IMR-90 (cell line): ENCODE measurements around the gene ARFGAP3. TPM values are rescaled to one million over a fixed set of nuclear protein-coding genes. Genes with fewer than 3 reads are reported as not detected.

Experiments
- ATAC-seq: fragments of 200-7000 bp; cut with Tn5 transposase; 2 replicates; pipeline ENCODE4 v1.9.1; 2020; ENCODE audit warnings: low read depth, mild to moderate bottlenecking, moderate library complexity
- BruUV-seq: library from RNA; stranded (reverse); fragments of 400-500 nt; replicated peaks from 2 replicates; lab custom pipeline; 2021; lab: Mats Ljungman, UMichigan
- CTCF ChIA-PET: fragments of 300-600 bp; formaldehyde crosslinking; extraction: SDS; loops from one replicate; lab custom pipeline; 2021; ENCODE audit warnings: antibody characterized with exemption; lab: Yijun Ruan, JAX
- POLR2A ChIA-PET: fragments of 300-600 bp; sonication (Branson Sonifier 250); formaldehyde crosslinking; loops from one replicate; lab custom pipeline; 2022; ENCODE audit warnings: antibody characterized with exemption; ENCODE audit not compliant: unreplicated experiment; lab: Charles Lee
- DNase-seq: peaks from one replicate; pipeline ENCODE4 v3.0.0; 2013
- H2AFZ ChIP-seq: replicated peaks from 2 replicates; pipeline ENCODE3; 2013; ENCODE audit warnings: low read length, mild to moderate bottlenecking; ENCODE audit not compliant: poor library complexity
- H2AK5ac ChIP-seq: 2 replicates; pipeline ENCODE4 v1.6.1; 2013; ENCODE audit warnings: low read depth, low read length, inconsistent platforms
- H2AK9ac ChIP-seq: replicated peaks from 2 replicates; pipeline ENCODE3; 2013; ENCODE audit warnings: mild to moderate bottlenecking, low read depth, low read length, moderate library complexity; ENCODE audit not compliant: poor library complexity
- H2BK120ac ChIP-seq: 2 replicates; pipeline ENCODE4 v1.6.1; 2013; ENCODE audit warnings: low read depth, low read length, inconsistent platforms
- H2BK15ac ChIP-seq: 3 replicates; pipeline ENCODE4 v1.6.1; 2013; ENCODE audit warnings: low read depth, low read length, inconsistent platforms
- H2BK20ac ChIP-seq: 2 replicates; pipeline ENCODE4 v1.6.1; 2013; ENCODE audit warnings: low read depth, mild to moderate bottlenecking, inconsistent platforms, low read length, moderate library complexity
- H2BK5ac ChIP-seq: 2 replicates; pipeline ENCODE4 v1.6.1; 2013; ENCODE audit warnings: mild to moderate bottlenecking, low read depth, low read length, inconsistent platforms; ENCODE audit not compliant: poor library complexity, severe bottlenecking
- H3K14ac ChIP-seq: replicated peaks from 2 replicates; pipeline ENCODE4 v1.6.1; 2013; ENCODE audit warnings: low read depth, low read length, inconsistent platforms
- H3K18ac ChIP-seq: 2 replicates; pipeline ENCODE4 v1.6.1; 2013; ENCODE audit warnings: low read depth, low read length, control low read depth
- H3K23ac ChIP-seq: 2 replicates; pipeline ENCODE4 v1.6.1; 2013; ENCODE audit warnings: low read depth, low read length, inconsistent platforms
- H3K27ac ChIP-seq: 2 replicates; pipeline ENCODE4 v1.5.1; 2013; ENCODE audit warnings: mild to moderate bottlenecking, control low read depth, low read length; ENCODE audit not compliant: insufficient read depth
- H3K27me3 ChIP-seq: 2 replicates; pipeline ENCODE4 v1.6.1; 2013; ENCODE audit warnings: low read length; ENCODE audit not compliant: control insufficient read depth, insufficient read depth
- H3K36me3 ChIP-seq: 2 replicates; pipeline ENCODE4 v1.6.1; 2013; ENCODE audit warnings: low read length, mixed read lengths; ENCODE audit not compliant: control insufficient read depth, insufficient read depth
- H3K4ac ChIP-seq: 2 replicates; pipeline ENCODE4 v1.6.1; 2013; ENCODE audit warnings: low read depth, low read length, inconsistent platforms
- H3K4me1 ChIP-seq: 2 replicates; pipeline ENCODE4 v1.6.1; 2013; ENCODE audit warnings: low read length, mixed read lengths; ENCODE audit not compliant: control insufficient read depth, insufficient read depth
- H3K4me2 ChIP-seq: 2 replicates; pipeline ENCODE4 v1.6.1; 2013; ENCODE audit warnings: low read depth, mild to moderate bottlenecking, control low read depth, low read length, moderate library complexity
- H3K4me3 ChIP-seq: 2 replicates; pipeline ENCODE4 v1.5.1; 2013; ENCODE audit warnings: low read depth, mild to moderate bottlenecking, control low read depth, low read length, moderate library complexity; ENCODE audit not compliant: insufficient read depth
- H3K56ac ChIP-seq: 2 replicates; pipeline ENCODE4 v1.6.1; 2013; ENCODE audit warnings: low read length, inconsistent platforms; ENCODE audit not compliant: insufficient read depth; ENCODE audit errors: extremely low read depth
- H3K79me1 ChIP-seq, 2 experiments: 2 replicates each; pipeline ENCODE4 v1.6.1; 2013; ENCODE audit warnings: low read length in 2 of 2, inconsistent platforms in 1 of 2, low read depth in 1 of 2
- H3K9ac ChIP-seq: 2 replicates; pipeline ENCODE4 v1.6.1; 2013; ENCODE audit warnings: low read depth, low read length, control low read depth
- H3K9me1 ChIP-seq: 2 replicates; pipeline ENCODE4 v1.6.1; 2013; ENCODE audit warnings: low read length, inconsistent platforms; ENCODE audit not compliant: insufficient read depth
- H3K9me3 ChIP-seq: 2 replicates; pipeline ENCODE4 v1.6.1; 2013; ENCODE audit warnings: low read length; ENCODE audit not compliant: control insufficient read depth, insufficient read depth
- H4K20me1 ChIP-seq: 2 replicates; pipeline ENCODE4 v1.6.1; 2013; ENCODE audit warnings: low read length, inconsistent platforms; ENCODE audit not compliant: insufficient read depth
- H4K5ac ChIP-seq: 2 replicates; pipeline ENCODE4 v1.6.1; 2013; ENCODE audit warnings: mild to moderate bottlenecking, low read depth, low read length, control low read depth
- H4K8ac ChIP-seq, 2 experiments: 2 replicates each; pipeline ENCODE4 v1.6.1; 2013; ENCODE audit warnings: low read depth in 2 of 2, low read length in 2 of 2, control low read depth in 1 of 2, inconsistent platforms in 1 of 2
- H4K91ac ChIP-seq: 2 replicates; pipeline ENCODE4 v1.6.1; 2013; ENCODE audit warnings: low read depth, low read length, inconsistent platforms; ENCODE audit not compliant: insufficient read depth
- CEBPB ChIP-seq: IDR thresholded peaks from 2 replicates; pipeline ENCODE4 v1.6.1; 2012; ENCODE audit warnings: low read depth, low read length, improper control_type of control experiment
- FOS ChIP-seq: fragments of 150-350 bp; IDR thresholded peaks from 2 replicates; pipeline ENCODE4 v1.6.1; 2016; ENCODE audit warnings: low read depth, low read length
- MAFK ChIP-seq: IDR thresholded peaks from 2 replicates; pipeline ENCODE4 v1.6.1; 2012; ENCODE audit warnings: low read depth, low read length, improper control_type of control experiment
- MAZ ChIP-seq: IDR thresholded peaks from 2 replicates; pipeline ENCODE4 v1.6.1; 2012; ENCODE audit warnings: low read depth, mild to moderate bottlenecking, low read length, improper control_type of control experiment, moderate library complexity, borderline replicate concordance
- RAD21 ChIP-seq: IDR thresholded peaks from 2 replicates; pipeline ENCODE4 v1.6.1; 2012; ENCODE audit warnings: low read length, improper control_type of control experiment
- RCOR1 ChIP-seq: IDR thresholded peaks from 2 replicates; pipeline ENCODE4 v1.6.1; 2012; ENCODE audit warnings: mild to moderate bottlenecking, low read length, improper control_type of control experiment; ENCODE audit not compliant: insufficient replicate concordance
- USF2 ChIP-seq: fragments of 150-350 bp; IDR thresholded peaks from 2 replicates; pipeline ENCODE4 v1.6.1; 2017; ENCODE audit warnings: mild to moderate bottlenecking, antibody characterized with exemption, low read length, low read depth
- WGBS, 2 experiments: methylation state at CpG; one replicate each; pipeline versions ENCODE4 v1.1.5 to v1.1.7; 2013; ENCODE audit warnings: missing lambda C conversion rate in 2 of 2; ENCODE audit not compliant: insufficient read length in 1 of 2; ENCODE audit errors: extremely low coverage in 2 of 2; 5-methylcytosine and 5-hydroxymethylcytosine counted together
- dilution Hi-C: fragments of 300-500 bp; cut with HindIII; formaldehyde crosslinking; loops from one replicate; pipeline ENCODE4 v1.14.3; 2018; ENCODE audit warnings: low sequenced_read_pairs; ENCODE audit not compliant: unreplicated experiment
- in situ Hi-C: fragments of 300-500 bp; cut with MboI; formaldehyde crosslinking; loops from 3 replicates; pipeline ENCODE4 v1.14.3; 2019; ENCODE audit warnings: low sequenced_read_pairs, inconsistent platforms, mixed read lengths
- intact Hi-C: fragments of 100-400 bp; cut with micrococcal nuclease; formaldehyde crosslinking; loops from 2 replicates; pipeline ENCODE4 v1.10.0; 2022
- polyA plus RNA-seq, 3 experiments: library from polyadenylated mRNA; depleted of rRNA; stranded (reverse); fragments of >200 nt; gene quantifications; 2 replicates each; pipeline ENCODE4 v1.2.3, GENCODE V29; 2012; ENCODE audit warnings: low replicate concordance in 1 of 3
- total RNA-seq: library from RNA; depleted of rRNA; stranded (reverse); fragments of >200 nt; gene quantifications from 2 replicates; pipeline ENCODE4 v1.2.3, GENCODE V29; 2012

Gene ARFGAP3
- total and polyA plus RNA-seq, 2 of the 4 experiments (the other 2 are of a cell fraction), result 50.0 to 70.1 TPM

GRCh38 chr22:42878561-42879305 is 21.7 kb upstream of the ARFGAP3 start:
- ChIA-PET POLR2A (no interaction called here), CTCF (interaction anchor here (0.5 kb wide), 1 partner anchor 18 kb away, joined by 3 read pairs; no protein-coding TSS in a partner anchor)
- no peak overlapping the region for H2AK5ac ChIP-seq
- no peaks in the 10 kb centered on the region for H3K9me1 ChIP-seq
- no peak overlapping the region for H3K27ac ChIP-seq
- H3K56ac ChIP-seq, result no peak overlapping the region
- H3K23ac ChIP-seq, result no peak overlapping the region
- H3K4me1 ChIP-seq, result no peaks in the 10 kb centered on the region
- in situ Hi-C loops (no loop called here), intact Hi-C loops (no loop called here), dilution Hi-C loops (no loop called here)
- H3K14ac ChIP-seq, result no peak overlapping the region
- ATAC-seq, result no peak
- H2AK9ac ChIP-seq, result no peak overlapping the region
- no TSS peak for BruUV-seq
- no peak overlapping the region for H3K4me2 ChIP-seq
- WGBS, 2 experiments, result 94% methylated on average over 8 of the region's 22 CpGs; no CpG with 5 or more reads in 1 of the 2 experiments
- no peak overlapping the region for H2BK5ac ChIP-seq
- H4K5ac ChIP-seq, result no peak overlapping the region
- H2BK15ac ChIP-seq, result no peak overlapping the region
- peaks cover 7% of the 10 kb centered on the region; the same call in 1 of the 2 replicates for H4K20me1 ChIP-seq
- no peak for DNase-seq
- no peak overlapping the region for H3K9ac ChIP-seq
- no peak for TF ChIP-seq RCOR1
- no peak for TF ChIP-seq USF2
- no peak for TF ChIP-seq MAFK
- no peak for TF ChIP-seq RAD21
- TF ChIP-seq MAZ, result no peak
- no peak for TF ChIP-seq FOS
- TF ChIP-seq CEBPB, result no peak
- H2BK120ac ChIP-seq, result no peak overlapping the region
- no peak overlapping the region for H3K4ac ChIP-seq
- no peak overlapping the region for H4K91ac ChIP-seq
- no peak overlapping the region for H2AFZ ChIP-seq
- peaks cover 11 to 15% of the 10 kb centered on the region in 2 experiments for H3K79me1 ChIP-seq
- no peaks in the 10 kb centered on the region for H3K9me3 ChIP-seq
- H4K8ac ChIP-seq, result no peak overlapping the region
- no peaks in the 10 kb centered on the region for H3K27me3 ChIP-seq
- H3K36me3 ChIP-seq, result peaks cover 78% of the 10 kb centered on the region
- no peak overlapping the region for H3K4me3 ChIP-seq
- no peak overlapping the region for H3K18ac ChIP-seq
- no peak overlapping the region for H2BK20ac ChIP-seq
